CD4-positive, alpha-beta T cell treated with Interleukin-17A for 1 hour (primary cell): ENCODE measurements around the gene NLRC4.
A peak's percentile ranks its signal among the peaks of the same experiment; 100 is the strongest.
"Not testable (repeated sequence)": the region's sequence is repeated elsewhere in the genome, so short reads cannot be mapped to it uniquely, and the experiment has no call there.

Experiments used
- DNase-seq: peaks from one replicate; pipeline ENCODE4 v3.0.0-alpha.2; 2020

The NLRC4 gene

GRCh38 chr2:32264422-32265105, at the start of gene NLRC4:
Gene NLRC4, minus strand, starts transcription at chr2:32264886. Its CDS starts 8,111 bp downstream, at chr2:32256775.
- peak; percentile 12 for DNase-seq

- no peak for DNase-seq
Observed at GRCh38 chr2:32310577-32310976, 45.9 kb upstream of the NLRC4 start.

- not testable (repeated sequence) for DNase-seq
Observed at GRCh38 chr2:32293966-32294562, 29.4 kb upstream of the NLRC4 start.

GRCh38 chr2:32293493-32293892, 28.8 kb upstream of the NLRC4 start:
- DNase-seq, result not testable (repeated sequence)

- DNase-seq, result no peak
Observed at GRCh38 chr2:32291746-32292145, 27.1 kb upstream of the NLRC4 start.

- no peak for DNase-seq
Observed at GRCh38 chr2:32290000-32290339, 25.3 kb upstream of the NLRC4 start.

- no peak for DNase-seq
Observed at GRCh38 chr2:32289165-32289999, 24.7 kb upstream of the NLRC4 start.

GRCh38 chr2:32284321-32284720, 19.6 kb upstream of the NLRC4 start:
- DNase-seq, result no peak

GRCh38 chr2:32278478-32278853, 13.8 kb upstream of the NLRC4 start:
- DNase-seq, result no peak

- DNase-seq, result peak; percentile 96
Observed at GRCh38 chr2:32277674-32278477, 13.2 kb upstream of the NLRC4 start, which contains the start of gene YIPF4. Gene YIPF4, plus strand, starts transcription at chr2:32277904. Its CDS starts 252 bp downstream, at chr2:32278156.

GRCh38 chr2:32277363-32277673, 12.6 kb upstream of the NLRC4 start:
- no peak for DNase-seq

- DNase-seq, result not testable (repeated sequence)
Observed at GRCh38 chr2:32275790-32276189, 11.1 kb upstream of the NLRC4 start.

GRCh38 chr2:32274289-32274688, 9.6 kb upstream of the NLRC4 start:
- DNase-seq, result no peak

GRCh38 chr2:32272279-32272678, 7.6 kb upstream of the NLRC4 start:
- DNase-seq, result no peak

GRCh38 chr2:32271063-32271462, 6.4 kb upstream of the NLRC4 start:
- no peak for DNase-seq

GRCh38 chr2:32262105-32262504, 2.6 kb downstream of the NLRC4 start:
- no peak for DNase-seq

- no peak for DNase-seq
Observed at GRCh38 chr2:32260376-32260775, 4.3 kb downstream of the NLRC4 start.

GRCh38 chr2:32258242-32258641, 6.4 kb downstream of the NLRC4 start:
- no peak for DNase-seq

- no peak for DNase-seq
Observed at GRCh38 chr2:32250290-32250689, 14.4 kb downstream of the NLRC4 start.

- DNase-seq, result no peak
Observed at GRCh38 chr2:32249731-32250236, 14.9 kb downstream of the NLRC4 start.

- DNase-seq, result no peak
Observed at GRCh38 chr2:32248299-32248698, 16.4 kb downstream of the NLRC4 start.

- no peak for DNase-seq
Observed at GRCh38 chr2:32246911-32247310, 17.8 kb downstream of the NLRC4 start.

- DNase-seq, result no peak
Observed at GRCh38 chr2:32242331-32242730, 22.4 kb downstream of the NLRC4 start.
